Pancreas (tissue), 10 donors: ENCODE measurements around the gene SEPTIN6. TPM values are rescaled to one million over a fixed set of nuclear protein-coding genes. Genes with fewer than 3 reads are reported as not detected.

Experiments used
- ATAC-seq, 4 donors: fragments of 200-7000 bp; cut with Tn5 transposase; one replicate each; pipeline versions ENCODE4 v1.8.0 to v1.9.1; 2020; ENCODE audit warnings: mild to moderate bottlenecking in 4 of 4, moderate library complexity in 4 of 4
- DNase-seq, 6 donors: peaks; one replicate each; pipeline ENCODE4 v3.0.0-alpha.2; 2020
- FAIRE-seq: peaks from 2 replicates; lab custom pipeline; 2012; peaks lifted over from hg19 to GRCh38; lab: Jason Lieb, UNC
- H3K27ac ChIP-seq, 4 donors: fragments of 200-600 bp; sonication (generic); 1 replicate in 3 of 4; 2 replicates in 1 of 4; pipeline versions ENCODE4 v1.5.0 to v1.8.0; 2020
- H3K27me3 ChIP-seq, 4 donors: fragments of 200-600 bp; one replicate each; pipeline ENCODE4 v1.8.0; 2021
- H3K36me3 ChIP-seq, 3 donors: fragments of 200-600 bp; sonication (generic) in 1 of 3; one replicate each; pipeline versions ENCODE4 v1.5.0 to v1.8.0; 2020 to 2021
- H3K4me1 ChIP-seq, 3 donors: fragments of 200-600 bp; one replicate each; pipeline ENCODE4 v1.8.0; 2021
- H3K4me3 ChIP-seq, 4 donors: fragments of 200-600 bp; sonication (generic) in 2 of 4; one replicate each; pipeline versions ENCODE4 v1.5.0 to v1.8.0; 2020 to 2021
- H3K9me3 ChIP-seq, 4 donors: fragments of 200-600 bp; one replicate each; pipeline ENCODE4 v1.8.0; 2021
- WGBS, 2 donors: extraction: QIAGEN DNeasy Blood & Tissue Kit; methylation state at CpG; one replicate each; pipeline ENCODE4 v1.1.7; 2013; 5-methylcytosine and 5-hydroxymethylcytosine counted together
- intact Hi-C, 3 donors: fragments of 100-400 bp; cut with DNase I; formaldehyde crosslinking; loops; one replicate each; pipeline versions ENCODE4 v1.11.1 to v1.14.2; 2022
- polyA plus RNA-seq, 2 donors: library from polyadenylated mRNA; stranded (reverse); fragments of 200-250 nt; gene quantifications; one replicate each; pipeline ENCODE4 v1.2.3, GENCODE V29; 2013
- total RNA-seq, 6 donors: library from RNA; stranded (reverse); fragmentation: NEBNext Ultra II Directional in 4 of 6; extraction: Animal tissue kit (Norgen Biotek cat#: 25700) in 4 of 6; gene quantifications; one replicate each; pipeline versions ENCODE4 v1.2.1 to v1.2.4, GENCODE V29; 2021 to 2023
- TF ChIP-seq, protein P1 (sequence below), 4 donors: fragments of 200-600 bp; sonication (generic) in 3 of 4; IDR thresholded peaks; one replicate each; pipeline versions ENCODE4 v1.5.0 to v1.8.0; 2021; ENCODE audit warnings: antibody characterized with exemption in 4 of 4
- donor health status: healthy with polysubstance abuse.
- donor health status: DM: no; HTN: no; CAD: no; lungs with moderate emphysema.
- donor health status: DM: no; HTN: no; CAD: no.
- donor health status: control.
- donor health status: control.
- donor health status: Bipolar disorder and iron deficiency.
- donor health status: DM: yes; HTN: yes; CAD: no.
- donor health status: DM: no; HTN: no; CAD: no.
- donor health status: DM: no; HTN: no; CAD: no.
- donor health status: DM: yes; HTN: yes; CAD: no.

The SEPTIN6 gene
- total and polyA plus RNA-seq, 8 donors, result 1.5 to 10.2 (median 3.8) TPM

DNA sequence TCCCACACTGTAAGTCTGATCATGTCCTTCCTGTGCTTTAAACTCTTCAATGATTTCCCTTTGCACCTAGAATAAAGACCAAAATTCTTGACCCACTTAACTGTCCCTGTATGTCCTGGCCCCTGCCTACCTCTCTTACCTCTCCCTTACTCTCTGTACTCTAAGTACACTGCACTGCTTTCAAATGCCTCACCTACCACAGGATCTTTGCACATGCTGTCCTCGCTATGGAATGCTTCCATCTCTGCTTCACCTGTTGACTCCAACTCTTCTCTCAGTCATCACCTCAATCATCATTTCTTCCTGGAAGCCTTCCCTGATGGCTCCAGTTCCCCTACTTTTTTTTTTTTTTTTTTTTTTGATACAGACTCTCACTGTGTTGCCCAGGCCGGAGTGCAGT is 29.0 kb upstream of the SEPTIN6 start:
- H3K36me3 ChIP-seq, result no peaks in the 10 kb centered on the region
- TF ChIP-seq, protein P1, sequence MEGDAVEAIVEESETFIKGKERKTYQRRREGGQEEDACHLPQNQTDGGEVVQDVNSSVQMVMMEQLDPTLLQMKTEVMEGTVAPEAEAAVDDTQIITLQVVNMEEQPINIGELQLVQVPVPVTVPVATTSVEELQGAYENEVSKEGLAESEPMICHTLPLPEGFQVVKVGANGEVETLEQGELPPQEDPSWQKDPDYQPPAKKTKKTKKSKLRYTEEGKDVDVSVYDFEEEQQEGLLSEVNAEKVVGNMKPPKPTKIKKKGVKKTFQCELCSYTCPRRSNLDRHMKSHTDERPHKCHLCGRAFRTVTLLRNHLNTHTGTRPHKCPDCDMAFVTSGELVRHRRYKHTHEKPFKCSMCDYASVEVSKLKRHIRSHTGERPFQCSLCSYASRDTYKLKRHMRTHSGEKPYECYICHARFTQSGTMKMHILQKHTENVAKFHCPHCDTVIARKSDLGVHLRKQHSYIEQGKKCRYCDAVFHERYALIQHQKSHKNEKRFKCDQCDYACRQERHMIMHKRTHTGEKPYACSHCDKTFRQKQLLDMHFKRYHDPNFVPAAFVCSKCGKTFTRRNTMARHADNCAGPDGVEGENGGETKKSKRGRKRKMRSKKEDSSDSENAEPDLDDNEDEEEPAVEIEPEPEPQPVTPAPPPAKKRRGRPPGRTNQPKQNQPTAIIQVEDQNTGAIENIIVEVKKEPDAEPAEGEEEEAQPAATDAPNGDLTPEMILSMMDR (IDR thresholded peaks at IDR 0.05), result no peak
- no peak overlapping the region for H3K27ac ChIP-seq
- H3K4me3 ChIP-seq, result no peak overlapping the region
- H3K9me3 ChIP-seq, result no peaks in the 10 kb centered on the region
- DNase-seq (no peak), FAIRE-seq (no peak), ATAC-seq (no peak)
- 88 to 93% methylated on average over 2 of the region's 2 CpGs for WGBS, 2 donors
- H3K27me3 ChIP-seq, result no peaks in the 10 kb centered on the region
- intact Hi-C loops, result no loop called here
- no peaks in the 10 kb centered on the region for H3K4me1 ChIP-seq

DNA sequence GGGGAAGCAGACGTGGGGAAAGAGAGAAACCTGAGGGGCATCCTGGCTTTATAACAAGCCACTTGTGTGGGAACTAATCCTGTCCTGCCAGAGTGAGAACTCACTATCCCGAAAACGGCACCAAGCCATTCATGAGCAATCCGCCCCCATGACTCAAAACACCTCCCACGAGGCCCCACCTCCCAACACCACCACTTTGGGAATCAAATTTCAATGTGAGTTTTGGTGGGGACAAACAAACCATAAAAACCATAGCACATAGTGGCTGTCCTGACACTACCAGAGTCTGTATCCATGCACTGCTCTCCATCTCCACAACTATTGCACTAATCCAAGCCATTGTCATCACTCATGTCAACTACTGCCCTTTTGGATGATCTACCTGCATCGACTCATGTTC is 28.5 kb upstream of the SEPTIN6 start:
- Histone ChIP-seq H3K27ac (no peak overlapping the region), H3K9me3 (no peaks in the 10 kb centered on the region), H3K27me3 (no peaks in the 10 kb centered on the region), H3K36me3 (no peaks in the 10 kb centered on the region), H3K4me3 (no peak overlapping the region), H3K4me1 (no peaks in the 10 kb centered on the region)
- ATAC-seq (no peak), DNase-seq (no peak), FAIRE-seq (no peak)
- 61 to 72% methylated on average over 6 of the region's 6 CpGs for WGBS, 2 donors
- TF ChIP-seq, protein P1 (IDR thresholded peaks at IDR 0.05), result no peak
- intact Hi-C loops, result no loop called here

DNA sequence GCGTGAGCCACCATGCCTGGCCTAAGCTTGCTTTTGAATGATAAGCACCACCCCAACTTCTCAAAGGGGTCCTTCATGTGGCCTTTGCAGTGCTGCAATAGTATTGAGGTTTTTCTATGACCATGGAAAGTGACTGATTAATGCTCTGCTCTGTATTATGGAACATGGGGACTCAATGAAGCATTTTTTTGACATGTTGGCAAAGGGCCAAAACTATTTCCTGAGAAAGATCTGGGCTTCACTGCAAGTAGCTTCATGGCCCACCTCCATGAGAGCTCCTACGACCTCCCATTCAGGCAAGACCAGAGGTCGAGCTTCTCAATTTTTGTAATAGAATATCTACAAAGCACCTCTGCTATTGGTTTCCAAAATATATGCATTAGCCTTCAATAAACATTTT is 16.7 kb upstream of the SEPTIN6 start:
- FAIRE-seq, result no peak
- intact Hi-C loops, result no loop called here
- TF ChIP-seq, protein P1 (IDR thresholded peaks at IDR 0.05), result no peak
- no peak for DNase-seq
- Histone ChIP-seq H3K27ac (no peak overlapping the region), H3K4me1 (no peaks in the 10 kb centered on the region), H3K4me3 (no peak overlapping the region), H3K36me3 (no peaks in the 10 kb centered on the region), H3K9me3 (no peaks in the 10 kb centered on the region), H3K27me3 (no peaks in the 10 kb centered on the region)
- 77 to 83% methylated on average over 3 of the region's 3 CpGs for WGBS, 2 donors
- ATAC-seq, result no peak

DNA sequence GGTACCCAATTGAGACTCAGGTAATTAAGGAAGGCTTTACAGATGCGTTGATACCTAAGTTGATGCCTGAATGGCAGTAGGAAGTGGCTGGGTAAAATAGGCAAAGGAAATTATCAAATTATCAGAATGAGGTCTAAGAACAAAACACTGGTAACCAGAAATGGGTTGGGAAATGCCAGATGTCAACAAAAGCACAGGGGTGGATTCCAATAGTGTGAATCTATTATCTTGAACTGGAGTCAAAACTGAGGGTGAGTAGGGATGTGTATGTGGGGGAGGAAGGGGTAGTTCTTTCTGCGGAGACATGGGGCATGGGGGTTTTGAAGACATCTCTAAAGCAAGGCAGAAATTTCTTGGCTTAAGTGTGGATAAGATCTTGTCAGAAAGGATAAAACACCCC is 16.0 kb upstream of the SEPTIN6 start:
- Histone ChIP-seq H3K4me1 (no peaks in the 10 kb centered on the region), H3K27ac (no peak overlapping the region), H3K4me3 (no peak overlapping the region), H3K9me3 (no peaks in the 10 kb centered on the region), H3K27me3 (no peaks in the 10 kb centered on the region), H3K36me3 (no peaks in the 10 kb centered on the region)
- TF ChIP-seq, protein P1 (IDR thresholded peaks at IDR 0.05), result no peak
- WGBS, 2 donors, result 74 to 92% methylated on average over 2 of the region's 2 CpGs
- DNase-seq (no peak), FAIRE-seq (no peak), ATAC-seq (no peak)
- intact Hi-C loops, result no loop called here

DNA sequence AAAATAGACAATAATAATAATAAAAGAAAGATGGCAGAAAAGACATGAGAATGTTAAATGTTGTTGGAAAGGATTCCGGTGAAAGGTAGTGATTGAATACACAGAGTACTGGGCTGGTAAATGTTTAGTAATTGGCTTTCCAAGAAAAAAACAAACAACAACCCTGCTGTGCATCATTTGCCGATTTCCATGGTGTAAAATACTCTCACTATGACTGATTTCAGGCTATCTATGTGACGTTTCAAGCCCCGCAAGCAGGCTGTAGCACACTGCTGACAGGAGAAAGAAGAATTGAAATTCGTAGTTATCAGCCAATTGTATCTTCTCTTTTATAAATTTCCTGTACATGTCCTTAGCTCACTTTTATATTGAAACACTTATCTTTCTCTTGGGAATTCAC is 13.6 kb upstream of the SEPTIN6 start:
- Histone ChIP-seq H3K9me3 (no peaks in the 10 kb centered on the region), H3K27ac (no peak overlapping the region), H3K4me1 (no peaks in the 10 kb centered on the region), H3K36me3 (no peaks in the 10 kb centered on the region), H3K4me3 (no peak overlapping the region), H3K27me3 (no peaks in the 10 kb centered on the region)
- TF ChIP-seq, protein P1 (IDR thresholded peaks at IDR 0.05), result no peak
- FAIRE-seq, result no peak
- intact Hi-C loops, result no loop called here
- no peak for DNase-seq
- no peak for ATAC-seq
- WGBS, 2 donors, result 48 to 50% methylated on average over 5 of the region's 5 CpGs
